ENCODE results near the gene NIT1.

DNA sequence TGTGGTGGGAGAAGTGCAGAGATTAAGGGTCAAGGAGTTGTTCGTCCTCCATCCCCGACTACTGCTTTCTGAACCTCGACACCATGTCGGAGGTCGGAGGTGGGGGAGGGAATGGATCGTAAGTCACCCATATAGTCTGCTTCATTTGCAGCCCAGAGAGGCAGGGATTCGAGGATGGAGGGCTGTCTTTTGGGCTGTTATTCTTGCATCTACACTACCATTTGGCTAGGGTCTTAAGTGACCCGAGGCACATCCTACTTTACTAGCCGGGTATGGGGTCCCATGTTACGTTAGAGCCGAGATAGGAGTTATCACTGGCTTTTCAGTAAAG is 42.0 kb downstream of the NIT1 start:
- TF ChIP-seq, protein P1, sequence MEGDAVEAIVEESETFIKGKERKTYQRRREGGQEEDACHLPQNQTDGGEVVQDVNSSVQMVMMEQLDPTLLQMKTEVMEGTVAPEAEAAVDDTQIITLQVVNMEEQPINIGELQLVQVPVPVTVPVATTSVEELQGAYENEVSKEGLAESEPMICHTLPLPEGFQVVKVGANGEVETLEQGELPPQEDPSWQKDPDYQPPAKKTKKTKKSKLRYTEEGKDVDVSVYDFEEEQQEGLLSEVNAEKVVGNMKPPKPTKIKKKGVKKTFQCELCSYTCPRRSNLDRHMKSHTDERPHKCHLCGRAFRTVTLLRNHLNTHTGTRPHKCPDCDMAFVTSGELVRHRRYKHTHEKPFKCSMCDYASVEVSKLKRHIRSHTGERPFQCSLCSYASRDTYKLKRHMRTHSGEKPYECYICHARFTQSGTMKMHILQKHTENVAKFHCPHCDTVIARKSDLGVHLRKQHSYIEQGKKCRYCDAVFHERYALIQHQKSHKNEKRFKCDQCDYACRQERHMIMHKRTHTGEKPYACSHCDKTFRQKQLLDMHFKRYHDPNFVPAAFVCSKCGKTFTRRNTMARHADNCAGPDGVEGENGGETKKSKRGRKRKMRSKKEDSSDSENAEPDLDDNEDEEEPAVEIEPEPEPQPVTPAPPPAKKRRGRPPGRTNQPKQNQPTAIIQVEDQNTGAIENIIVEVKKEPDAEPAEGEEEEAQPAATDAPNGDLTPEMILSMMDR (IDR thresholded peaks at IDR 0.05): no peak
- TF ChIP-seq POLR2AphosphoS5 (IDR thresholded peaks at IDR 0.05) (no peak), EP300 (IDR thresholded peaks at IDR 0.05) (no peak), POLR2A (IDR thresholded peaks at IDR 0.05; ENCODE audit: low read depth) (no peak)
